Measurements from ENCODE around the gene SCFD2.

Gene SCFD2

GRCh38 chr4:52823702-52824092, 542.2 kb downstream of the SCFD2 start:
- no peak for DNase-seq (ENCODE audit: low read depth)

Data from stimulated activated CD8-positive, alpha-beta memory T cell treated with anti-CD3 and anti-CD28 coated beads, Interleukin-12 subunit alpha, Interleukin-12 subunit beta, amount 100 ng/mL, for 4 hours (primary cell).